Lower leg skin (tissue), 3 donors: ENCODE data around the gene CCR5AS.

ENCODE experiments used
- POLR2A ChIP-seq, 2 donors: fragments of 450-650 bp; IDR thresholded peaks; one replicate each; pipeline ENCODE4 v1.6.1; 2016 to 2017; ENCODE audit warnings: antibody characterized with exemption in 2 of 2, mild to moderate bottlenecking in 1 of 2, moderate library complexity in 1 of 2
- TF ChIP-seq, protein P1 (sequence below), 3 donors: fragments of 450-650 bp; IDR thresholded peaks; one replicate each; pipeline ENCODE4 v1.5.1; 2016; ENCODE audit warnings: antibody characterized with exemption in 3 of 3, mild to moderate bottlenecking in 3 of 3, moderate library complexity in 2 of 3

DNA sequence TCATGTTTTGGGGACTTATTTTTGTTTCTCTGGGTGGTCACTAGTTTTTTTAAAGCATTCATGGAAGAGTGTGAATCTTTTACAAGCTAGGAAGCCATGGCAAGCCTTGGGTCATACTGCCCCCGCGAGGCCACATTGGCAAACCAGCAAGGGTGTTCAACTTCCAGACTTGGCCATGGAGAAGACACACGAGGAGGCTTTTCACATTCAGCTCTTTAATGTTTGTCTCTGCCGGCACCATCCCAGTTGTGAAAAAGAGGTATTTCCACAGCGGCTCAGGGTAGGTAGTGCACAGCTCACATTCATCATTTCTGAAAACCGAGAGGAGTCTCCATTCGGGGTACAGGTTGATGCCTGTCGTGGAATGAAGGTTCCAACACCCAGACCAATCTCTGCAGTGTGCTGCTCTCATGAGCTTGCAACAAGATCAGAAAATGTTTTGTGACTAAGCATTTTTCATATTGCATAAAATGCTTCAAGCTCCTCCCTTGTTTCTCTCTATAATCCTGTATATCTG lies 28.4 kb downstream of the CCR5AS start:
- TF ChIP-seq, protein P1, sequence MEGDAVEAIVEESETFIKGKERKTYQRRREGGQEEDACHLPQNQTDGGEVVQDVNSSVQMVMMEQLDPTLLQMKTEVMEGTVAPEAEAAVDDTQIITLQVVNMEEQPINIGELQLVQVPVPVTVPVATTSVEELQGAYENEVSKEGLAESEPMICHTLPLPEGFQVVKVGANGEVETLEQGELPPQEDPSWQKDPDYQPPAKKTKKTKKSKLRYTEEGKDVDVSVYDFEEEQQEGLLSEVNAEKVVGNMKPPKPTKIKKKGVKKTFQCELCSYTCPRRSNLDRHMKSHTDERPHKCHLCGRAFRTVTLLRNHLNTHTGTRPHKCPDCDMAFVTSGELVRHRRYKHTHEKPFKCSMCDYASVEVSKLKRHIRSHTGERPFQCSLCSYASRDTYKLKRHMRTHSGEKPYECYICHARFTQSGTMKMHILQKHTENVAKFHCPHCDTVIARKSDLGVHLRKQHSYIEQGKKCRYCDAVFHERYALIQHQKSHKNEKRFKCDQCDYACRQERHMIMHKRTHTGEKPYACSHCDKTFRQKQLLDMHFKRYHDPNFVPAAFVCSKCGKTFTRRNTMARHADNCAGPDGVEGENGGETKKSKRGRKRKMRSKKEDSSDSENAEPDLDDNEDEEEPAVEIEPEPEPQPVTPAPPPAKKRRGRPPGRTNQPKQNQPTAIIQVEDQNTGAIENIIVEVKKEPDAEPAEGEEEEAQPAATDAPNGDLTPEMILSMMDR (IDR thresholded peaks at IDR 0.05): no peak
- TF ChIP-seq POLR2A (IDR thresholded peaks at IDR 0.05): no peak
